K562 (cell line): ENCODE data around the gene MLLT3. TPM values are rescaled to one million over a fixed set of nuclear protein-coding genes. Genes with fewer than 3 reads are reported as not detected.

Experiments used
- ATAC-seq: fragments of 200-7000 bp; cut with Tn5 transposase; 3 replicates; pipeline ENCODE4 v1.9.1; 2020; ENCODE audit warnings: moderate library complexity
- BruUV-seq: library from RNA; stranded (reverse); fragments of 400-500 nt; replicated peaks from 2 replicates; lab custom pipeline; 2021; lab: Mats Ljungman, UMichigan
- CTCF ChIA-PET: fragments of 300-600 bp; formaldehyde crosslinking; extraction: SDS; loops from one replicate; lab custom pipeline; 2021; ENCODE audit warnings: low intra/inter-chr PET ratio; lab: Yijun Ruan, JAX
- POLR2A ChIA-PET: fragments of 300-600, 350-650 bp; sonication (Branson Sonifier 250); formaldehyde crosslinking; extraction: SDS; loops from one replicate; lab custom pipeline; 2021; ENCODE audit warnings: antibody characterized with exemption, inconsistent platforms; lab: Yijun Ruan, JAX
- DNase-seq, 4 experiments: peaks; one replicate each; pipeline versions ENCODE4 v3.0.0 to v3.0.0-alpha.2; 2011 to 2018; ENCODE audit warnings: low spot score in 3 of 4, mixed read lengths in 3 of 4; ENCODE audit errors: extremely low read depth in 1 of 4
- FAIRE-seq: peaks from 2 replicates; lab custom pipeline; 2011; peaks lifted over from hg19 to GRCh38; lab: Jason Lieb, UNC
- H2AFZ ChIP-seq: 2 replicates; pipeline ENCODE4 v1.6.0; 2011; ENCODE audit warnings: low read depth, low read length, control low read depth, inconsistent platforms
- H3K27ac ChIP-seq: fragments of 200-600 bp; 3 replicates; pipeline ENCODE4 v1.8.0; 2011; ENCODE audit warnings: low read depth, mild to moderate bottlenecking, control low read depth, inconsistent platforms, low read length, moderate library complexity, mixed read lengths; ENCODE audit errors: extremely low read depth
- H3K27me3 ChIP-seq, 2 experiments: fragments of 300-600 bp in 1 of 2; 2 replicates in 1 of 2; 3 replicates in 1 of 2; pipeline versions ENCODE4 v1.6.0 to v1.8.0; 2011; ENCODE audit warnings: inconsistent platforms in 2 of 2, low read length in 2 of 2, mild to moderate bottlenecking in 1 of 2, mixed read lengths in 1 of 2, moderate library complexity in 1 of 2; ENCODE audit not compliant: control insufficient read depth in 2 of 2, insufficient read depth in 2 of 2
- H3K36me3 ChIP-seq: fragments of 300-600 bp; 3 replicates; pipeline ENCODE4 v1.8.0; 2011; ENCODE audit warnings: mild to moderate bottlenecking, low read length, inconsistent platforms; ENCODE audit not compliant: control insufficient read depth, insufficient read depth
- H3K4me1 ChIP-seq, 2 experiments: fragments of 200-600 bp in 1 of 2; replicated peaks in 1 of 2; 2 replicates in 1 of 2; 3 replicates in 1 of 2; pipeline versions ENCODE4 v1.5.1 to v1.8.0; 2011; ENCODE audit warnings: inconsistent platforms in 2 of 2, low read length in 2 of 2, mild to moderate bottlenecking in 1 of 2, mixed read lengths in 1 of 2, moderate library complexity in 1 of 2; ENCODE audit not compliant: control insufficient read depth in 2 of 2, insufficient read depth in 2 of 2
- H3K4me2 ChIP-seq: 2 replicates; pipeline ENCODE4 v1.6.1; 2011; ENCODE audit warnings: low read length, control low read depth, inconsistent platforms, mixed read lengths; ENCODE audit not compliant: insufficient read depth
- H3K4me3 ChIP-seq: fragments of 200-600 bp; sonication (generic), shearing (Covaris generic); 2 replicates; pipeline ENCODE4 v1.5.1; 2016; ENCODE audit warnings: control low read depth, inconsistent platforms
- H3K79me2 ChIP-seq: fragments of 200-600 bp; 3 replicates; pipeline ENCODE4 v1.8.0; 2011; ENCODE audit warnings: low read length, inconsistent platforms; ENCODE audit not compliant: control insufficient read depth, insufficient read depth
- H3K9ac ChIP-seq, 2 experiments: 2 replicates each; pipeline versions ENCODE4 v1.6.0 to v1.6.1; 2011; ENCODE audit warnings: low read depth in 2 of 2, low read length in 2 of 2, control low read depth in 1 of 2, inconsistent platforms in 1 of 2, mild to moderate bottlenecking in 1 of 2, mixed read lengths in 1 of 2; ENCODE audit not compliant: insufficient read depth in 1 of 2
- H3K9me1 ChIP-seq: one replicate; pipeline ENCODE4 v1.6.0; 2011; ENCODE audit warnings: inconsistent platforms, mild to moderate bottlenecking, low read length, moderate library complexity; ENCODE audit not compliant: control insufficient read depth, insufficient read depth
- H3K9me3 ChIP-seq: replicated peaks from 2 replicates; pipeline ENCODE4 v1.5.1; 2011; ENCODE audit warnings: low read depth, low read length, inconsistent platforms; ENCODE audit not compliant: control insufficient read depth, insufficient read depth
- H4K20me1 ChIP-seq: replicated peaks from 2 replicates; pipeline ENCODE4 v1.6.1; 2011; ENCODE audit warnings: low read length, inconsistent platforms, mixed read lengths; ENCODE audit not compliant: control insufficient read depth, insufficient read depth
- DIDO1 ChIP-seq: fragments of 450-650 bp; IDR thresholded peaks from 2 replicates; pipeline ENCODE4 v1.6.1; 2016; ENCODE audit warnings: low read depth, missing biosample characterization, missing genetic modification characterization
- IRF2 ChIP-seq: sonication (generic); formaldehyde crosslinking; IDR thresholded peaks from 2 replicates; pipeline ENCODE4 v1.8.1; 2022; ENCODE audit warnings: mild to moderate bottlenecking, missing genetic modification reagents
- PYGO2 ChIP-seq: fragments of 450-650 bp; IDR thresholded peaks from 2 replicates; pipeline ENCODE4 v1.6.1; 2016; ENCODE audit warnings: mild to moderate bottlenecking, missing genetic modification characterization, moderate library complexity, missing compliant biosample characterization
- RAD51 ChIP-seq: fragments of 450-650 bp; IDR thresholded peaks from 2 replicates; pipeline ENCODE4 v1.7.1; 2016; ENCODE audit warnings: low read depth, mild to moderate bottlenecking, borderline replicate concordance
- RREB1 ChIP-seq: fragments of 250-450 bp; sonication (Bioruptor Pico); IDR thresholded peaks from 2 replicates; pipeline ENCODE4 v1.4.0; 2020
- WGBS: fragments of 100-300 bp; shearing (Covaris generic); methylation state at CpG from one replicate; pipeline ENCODE4 v1.1.6; 2016; ENCODE audit warnings: low coverage, mixed read lengths; ENCODE audit not compliant: insufficient coverage; ENCODE audit errors: missing lambda C conversion rate; 5-methylcytosine and 5-hydroxymethylcytosine counted together
- in situ Hi-C: fragments of 300-500 bp; cut with MboI; formaldehyde crosslinking; loops from 4 replicates; pipeline ENCODE4 v1.15.0; 2018; ENCODE audit warnings: inconsistent platforms, mixed read lengths
- intact Hi-C: fragments of 100-400 bp; cut with micrococcal nuclease; formaldehyde crosslinking; loops from 2 replicates; pipeline ENCODE4 v1.14.2; 2022
- polyA plus RNA-seq, 8 experiments: library from polyadenylated mRNA; depleted of rRNA in 4 of 8; stranded (reverse) in 5 of 8; unstranded in 3 of 8; fragments of >200 nt; fragmentation: Nextera tagmentation in 2 of 8; fragmentation: Illumina TruSeq in 1 of 8; extraction: Ambion mirVana in 2 of 8; extraction: Trizol in 1 of 8; gene quantifications; 2 replicates each; pipeline versions ENCODE4 v1.2.1 to v1.2.3, GENCODE V29; 2011 to 2014; ENCODE audit warnings: inconsistent platforms in 1 of 8, missing spikeins in 1 of 8
- total RNA-seq, 7 experiments: library from RNA; depleted of rRNA in 6 of 7; stranded (reverse); fragments of >200 nt in 6 of 7; fragmentation: Illumina TruSeq in 2 of 7; extraction: Trizol in 2 of 7; gene quantifications; 2 replicates each; pipeline versions ENCODE4 v1.2.1 to v1.2.3, GENCODE V29; 2011 to 2021; ENCODE audit warnings: low replicate concordance in 1 of 7
- TF ChIP-seq, protein P1 (sequence below): sonication (generic); formaldehyde crosslinking; IDR thresholded peaks from 2 replicates; pipeline ENCODE4 v1.8.1; 2023; ENCODE audit warnings: mild to moderate bottlenecking, missing genetic modification reagents, moderate library complexity

Gene MLLT3
- total and polyA plus RNA-seq, 9 of the 15 experiments (the other 6 are each of a cell fraction or from before 2014, with no cell fraction given) = 0.07 to 0.42 (median 0.22) TPM; not detected in 4

DNA sequence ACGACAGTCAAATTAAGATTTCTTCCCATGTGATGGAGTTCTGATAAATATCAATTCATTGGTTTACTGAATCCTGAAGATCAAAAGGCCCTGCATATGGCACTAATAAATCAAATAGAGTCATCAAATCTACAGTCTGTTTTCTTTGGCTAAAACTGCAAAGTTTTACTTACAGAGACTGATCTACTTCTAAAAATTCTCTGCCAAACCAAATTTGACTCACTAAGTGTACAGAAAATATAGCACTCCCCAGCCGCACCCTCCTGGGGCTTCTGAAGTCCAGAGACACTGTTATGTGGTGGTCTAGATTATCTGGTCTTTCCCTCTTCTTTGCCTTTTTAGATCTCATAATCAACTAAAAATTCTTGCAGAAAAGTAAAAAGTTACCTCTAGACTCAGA is 237.7 kb downstream of the MLLT3 start:
- Histone ChIP-seq H3K9me3 (no peaks in the 10 kb centered on the region), H3K9me1 (no peaks in the 10 kb centered on the region), H3K27me3 (no peaks in the 10 kb centered on the region), H3K36me3 (no peaks in the 10 kb centered on the region), H4K20me1 (no peaks in the 10 kb centered on the region), H3K9ac (no peak overlapping the region), H3K27ac (no peak overlapping the region), H3K4me1 (no peaks in the 10 kb centered on the region), H3K4me2 (no peak overlapping the region), H3K4me3 (no peak overlapping the region), H3K79me2 (no peaks in the 10 kb centered on the region), H2AFZ (no peak overlapping the region)
- in situ Hi-C loops = no loop called here
- 0% methylated on average over 2 of the region's 2 CpGs for WGBS
- intact Hi-C loops = no loop called here
- BruUV-seq = no TSS peak
- POLR2A ChIA-PET = no interaction called here
- DNase-seq = no peak
- ATAC-seq = no peak
- TF ChIP-seq, protein P1, sequence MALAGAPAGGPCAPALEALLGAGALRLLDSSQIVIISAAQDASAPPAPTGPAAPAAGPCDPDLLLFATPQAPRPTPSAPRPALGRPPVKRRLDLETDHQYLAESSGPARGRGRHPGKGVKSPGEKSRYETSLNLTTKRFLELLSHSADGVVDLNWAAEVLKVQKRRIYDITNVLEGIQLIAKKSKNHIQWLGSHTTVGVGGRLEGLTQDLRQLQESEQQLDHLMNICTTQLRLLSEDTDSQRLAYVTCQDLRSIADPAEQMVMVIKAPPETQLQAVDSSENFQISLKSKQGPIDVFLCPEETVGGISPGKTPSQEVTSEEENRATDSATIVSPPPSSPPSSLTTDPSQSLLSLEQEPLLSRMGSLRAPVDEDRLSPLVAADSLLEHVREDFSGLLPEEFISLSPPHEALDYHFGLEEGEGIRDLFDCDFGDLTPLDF (CRISPR knock-in tag) = no peak
- CTCF ChIA-PET = no interaction called here
- no peak for FAIRE-seq

GRCh38 chr9:20382460-20383071 is 239.7 kb downstream of the MLLT3 start:
- no peak for ATAC-seq
- Histone ChIP-seq H3K27ac (no peak overlapping the region), H3K9me3 (no peaks in the 10 kb centered on the region), H4K20me1 (no peaks in the 10 kb centered on the region), H2AFZ (no peak overlapping the region), H3K4me2 (no peak overlapping the region), H3K79me2 (no peaks in the 10 kb centered on the region), H3K9me1 (no peaks in the 10 kb centered on the region), H3K36me3 (no peaks in the 10 kb centered on the region), H3K9ac (no peak overlapping the region), H3K4me3 (no peak overlapping the region), H3K4me1 (no peaks in the 10 kb centered on the region), H3K27me3 (no peaks in the 10 kb centered on the region)
- POLR2A ChIA-PET = no interaction called here
- intact Hi-C loops = no loop called here
- CTCF ChIA-PET = no interaction called here
- no TSS peak for BruUV-seq
- in situ Hi-C loops = no loop called here
- WGBS = 0% methylated on average over 2 of the region's 2 CpGs
- no peak for DNase-seq
- no peak for FAIRE-seq
- TF ChIP-seq RREB1 (CRISPR knock-in tag) (no peak), RAD51 (no peak), DIDO1 (tag) (no peak), PYGO2 (no peak), IRF2 (no peak)
